GM12874 (cell line): Measurements from ENCODE around the gene FIZ1.

Source experiments
- CTCF ChIP-seq: IDR thresholded peaks from 2 replicates; pipeline ENCODE4 v1.5.1; 2011; ENCODE audit warnings: low read depth, mild to moderate bottlenecking, control low read depth, low read length, moderate library complexity; ENCODE audit not compliant: insufficient read depth

The FIZ1 gene

GRCh38 chr19:55621205-55621672 is 21.9 kb upstream of the FIZ1 start:
- no peak for TF ChIP-seq CTCF

- no peak for TF ChIP-seq CTCF
Observed at GRCh38 chr19:55620410-55621204, 21.3 kb upstream of the FIZ1 start.

GRCh38 chr19:55619286-55619685 is 20.0 kb upstream of the FIZ1 start:
- no peak for TF ChIP-seq CTCF

- no peak for TF ChIP-seq CTCF
Observed at GRCh38 chr19:55618426-55618825, 19.1 kb upstream of the FIZ1 start.

- TF ChIP-seq CTCF, result no peak
Observed at GRCh38 chr19:55617426-55617825, 18.1 kb upstream of the FIZ1 start.

DNA sequence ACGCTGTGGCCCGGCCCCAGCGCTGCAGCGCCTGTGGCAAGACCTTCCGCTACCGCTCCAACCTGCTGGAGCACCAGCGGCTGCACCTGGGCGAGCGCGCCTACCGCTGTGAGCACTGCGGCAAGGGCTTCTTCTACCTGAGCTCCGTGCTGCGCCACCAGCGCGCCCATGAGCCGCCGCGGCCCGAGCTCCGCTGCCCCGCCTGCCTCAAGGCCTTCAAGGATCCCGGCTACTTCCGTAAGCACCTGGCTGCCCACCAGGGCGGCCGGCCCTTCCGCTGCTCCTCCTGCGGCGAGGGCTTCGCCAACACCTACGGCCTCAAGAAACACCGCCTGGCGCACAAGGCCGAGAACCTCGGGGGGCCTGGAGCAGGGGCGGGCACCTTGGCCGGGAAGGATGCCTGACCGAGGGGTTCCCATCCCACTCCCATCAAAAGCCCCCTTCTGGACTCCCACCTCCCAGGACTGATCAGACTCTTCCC is 17.1 kb upstream of the FIZ1 start:
- TF ChIP-seq CTCF, result no peak

- no peak for TF ChIP-seq CTCF
Observed at GRCh38 chr19:55615543-55616394, 16.5 kb upstream of the FIZ1 start.
